LHCN-M2 (cell line): ENCODE measurements around the gene ACTN4. TPM values are rescaled to one million over a fixed set of nuclear protein-coding genes. Genes with fewer than 3 reads are reported as not detected.

Experiments
- DNase-seq: peaks from one replicate; pipeline ENCODE4 v3.0.0-alpha.2; 2012; ENCODE audit warnings: low read depth
- total RNA-seq: library from RNA; depleted of rRNA; stranded (reverse); fragments of >200 nt; gene quantifications from 2 replicates; pipeline ENCODE4 v1.2.3, GENCODE V29; 2014

The ACTN4 gene
- total RNA-seq, 1 experiment from 2014 or later, result 519 TPM

DNA sequence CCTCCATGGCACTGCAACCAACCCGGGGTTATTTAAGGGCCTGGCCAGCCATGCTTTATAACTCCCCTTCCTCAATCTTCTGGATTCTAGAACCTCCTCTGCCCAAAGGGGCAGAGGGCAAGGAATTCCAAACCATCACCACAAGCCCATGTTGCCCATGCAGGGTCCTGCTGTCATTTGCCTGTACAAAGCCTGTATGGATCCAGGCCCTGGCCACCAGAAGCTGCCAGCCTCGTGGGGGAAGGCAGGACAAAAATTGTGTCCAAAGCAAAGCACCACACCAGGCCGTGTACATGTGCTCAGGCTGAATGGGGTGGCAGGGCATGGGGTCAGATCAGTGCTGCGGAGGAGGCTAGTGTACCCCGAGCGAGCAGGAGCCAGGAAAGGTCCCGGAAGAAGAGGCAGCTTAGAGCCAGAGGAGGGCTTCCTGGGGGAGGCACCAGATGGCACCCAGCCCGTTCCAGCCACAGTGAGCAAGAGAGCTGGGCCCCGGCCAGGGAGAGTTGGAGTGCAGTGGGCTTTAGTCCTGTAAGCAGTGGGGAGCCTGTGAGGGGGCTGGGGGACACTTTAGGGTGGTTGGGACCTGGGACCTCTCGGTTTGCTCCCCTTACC lies 61.1 kb downstream of the ACTN4 start:
- DNase-seq, result no peak

DNA sequence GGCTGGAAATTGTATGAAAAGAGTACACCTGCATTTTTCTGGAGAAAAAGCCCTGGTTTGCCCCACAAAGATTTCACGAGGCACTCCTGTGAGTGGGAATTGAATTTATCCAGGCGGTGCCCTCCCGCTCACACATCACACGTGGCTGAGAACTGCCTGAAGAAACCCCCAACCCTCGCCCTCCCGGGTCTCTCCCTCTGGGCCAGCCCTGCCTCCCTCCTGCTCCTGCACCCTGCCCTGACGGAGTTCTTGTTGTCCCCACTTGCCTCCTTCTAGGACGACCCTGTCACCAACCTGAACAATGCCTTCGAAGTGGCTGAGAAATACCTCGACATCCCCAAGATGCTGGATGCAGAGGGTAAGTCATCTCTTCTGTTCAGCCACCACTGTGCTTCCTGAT lies 61.7 kb downstream of the ACTN4 start:
- DNase-seq, result no peak

DNA sequence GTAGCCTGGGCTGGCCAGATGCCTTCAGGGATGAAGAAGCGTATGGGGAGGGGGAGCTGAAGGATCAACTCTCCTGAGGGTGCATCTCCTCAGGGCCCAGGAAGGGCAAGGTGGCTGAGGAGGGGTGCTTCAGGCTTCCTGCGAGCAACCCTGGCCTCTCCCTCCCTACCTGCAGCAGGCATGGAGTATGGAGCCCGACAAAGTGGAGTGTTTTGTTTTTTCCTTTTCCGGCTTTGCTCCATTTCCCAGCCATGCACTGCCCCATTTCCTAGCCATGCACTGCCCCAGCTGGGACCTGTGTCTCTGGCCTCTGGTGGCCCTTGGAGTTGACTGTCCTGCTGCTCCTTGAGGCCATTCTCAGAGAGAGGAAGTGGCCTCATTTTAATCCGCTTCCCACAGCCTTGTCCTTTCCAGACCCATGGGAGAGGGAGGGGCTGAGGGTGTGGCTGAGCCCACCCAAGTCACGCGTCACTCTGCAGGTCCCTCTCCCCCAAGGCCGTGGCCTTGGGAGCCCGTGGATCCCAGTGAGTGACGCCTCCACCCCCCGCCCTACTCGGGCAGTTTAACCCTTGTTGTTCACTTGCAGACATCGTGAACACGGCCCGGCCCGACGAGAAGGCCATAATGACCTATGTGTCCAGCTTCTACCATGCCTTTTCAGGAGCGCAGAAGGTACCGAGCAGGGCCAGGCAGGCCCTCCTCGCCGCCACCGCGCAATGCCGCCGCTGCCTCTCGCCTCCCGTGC lies 62.4 kb downstream of the ACTN4 start:
- no peak for DNase-seq

DNA sequence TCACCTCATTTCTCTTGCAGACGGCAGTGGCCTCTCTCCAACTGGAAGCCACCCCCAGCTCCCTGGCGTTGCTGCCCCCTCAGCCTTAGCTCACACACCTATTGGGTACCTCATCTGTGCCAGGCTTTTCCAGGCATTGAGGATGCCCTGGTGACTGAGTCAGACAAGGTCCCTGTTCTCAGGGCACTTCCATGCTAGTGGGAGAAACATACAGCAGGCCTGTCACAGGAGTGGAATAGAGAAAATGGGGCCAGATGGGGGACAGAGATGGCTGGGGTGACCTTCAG lies 62.9 kb downstream of the ACTN4 start:
- DNase-seq, result no peak

DNA sequence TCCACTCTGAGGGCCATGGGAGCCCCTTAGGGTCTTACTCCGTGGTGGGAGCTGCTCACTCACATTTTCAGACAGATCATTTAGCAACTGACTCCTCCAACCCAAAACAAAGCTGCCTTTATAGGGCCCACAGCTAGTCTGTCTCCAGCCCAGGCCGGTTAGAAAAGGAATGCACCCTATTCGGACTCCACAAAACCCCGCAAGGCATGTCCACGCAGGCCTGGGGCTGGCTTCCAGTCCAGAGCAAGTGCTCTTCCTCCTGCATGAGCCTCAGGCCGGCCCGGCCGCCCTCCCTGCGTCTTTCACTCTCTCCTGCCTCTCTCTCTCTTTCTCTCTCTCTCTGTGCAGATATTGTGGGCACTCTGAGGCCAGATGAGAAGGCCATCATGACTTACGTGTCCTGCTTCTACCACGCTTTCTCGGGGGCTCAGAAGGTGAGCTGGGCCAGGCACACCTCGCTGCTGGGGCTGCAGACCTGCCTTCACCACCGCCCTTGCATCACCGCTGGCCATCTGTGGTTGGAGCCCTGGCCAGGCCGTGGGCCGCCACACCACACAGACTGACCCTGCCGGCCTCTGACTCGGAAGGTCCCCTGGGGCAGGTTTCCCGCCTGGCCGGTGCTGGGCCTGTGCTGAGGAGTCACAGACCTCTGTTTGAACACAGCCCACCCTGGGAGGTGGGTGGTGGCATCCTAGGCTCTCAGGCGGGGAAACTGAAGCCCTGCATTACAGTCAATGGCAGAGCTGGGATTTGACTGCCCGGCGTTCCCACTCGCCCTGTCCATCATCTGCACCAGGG lies 63.7 kb downstream of the ACTN4 start:
- no peak for DNase-seq

DNA sequence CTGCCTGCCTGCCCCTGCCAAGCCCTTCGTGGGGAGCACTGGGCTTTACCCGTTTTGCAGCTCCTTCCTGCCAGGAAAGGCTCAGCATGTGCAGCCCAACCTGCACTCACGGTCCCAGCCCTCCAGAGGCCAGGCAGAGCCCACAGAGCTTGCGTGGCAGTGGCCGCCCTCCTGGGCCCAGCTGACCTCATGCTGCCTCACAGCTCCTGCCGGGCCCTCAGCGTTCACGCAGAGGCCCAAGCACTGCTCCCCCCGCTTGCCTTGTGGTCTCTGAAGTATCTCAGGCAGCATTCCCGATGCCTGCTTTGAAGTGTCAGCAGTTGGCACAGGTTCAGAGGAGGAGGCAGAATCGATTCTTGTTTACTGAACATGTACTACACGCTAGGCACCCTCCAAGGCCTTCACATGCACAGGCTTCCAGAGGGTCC lies 64.3 kb downstream of the ACTN4 start:
- peak; percentile 97 for DNase-seq

DNA sequence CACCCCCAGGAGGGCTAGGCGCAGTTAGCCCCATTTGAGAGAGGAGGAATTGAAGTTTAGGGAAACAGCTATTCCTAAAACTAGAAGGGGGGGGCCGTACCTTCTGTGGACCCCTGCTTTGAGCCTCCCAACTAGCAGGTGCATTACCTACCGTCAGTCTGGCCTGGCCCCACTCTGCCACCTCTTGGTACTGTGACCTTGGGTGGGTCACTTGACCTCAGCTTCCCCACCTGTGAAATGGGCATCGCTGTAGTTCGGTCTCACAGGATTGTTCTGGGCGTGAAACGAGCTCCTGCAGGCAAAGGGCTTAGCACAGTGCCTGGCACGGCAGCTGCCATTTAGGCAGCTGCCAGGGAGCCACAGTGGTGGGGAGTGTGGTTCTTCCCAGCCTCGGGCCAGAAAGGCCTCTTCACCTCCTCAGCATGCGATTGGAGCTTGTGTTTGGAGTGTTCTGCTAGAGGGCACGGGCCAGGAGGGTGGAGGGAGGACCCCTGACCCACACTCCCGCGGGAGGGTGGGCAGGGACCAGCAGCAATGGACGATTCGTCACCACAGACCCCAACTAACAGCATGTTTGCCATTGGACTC lies 64.8 kb downstream of the ACTN4 start:
- DNase-seq, result no peak

DNA sequence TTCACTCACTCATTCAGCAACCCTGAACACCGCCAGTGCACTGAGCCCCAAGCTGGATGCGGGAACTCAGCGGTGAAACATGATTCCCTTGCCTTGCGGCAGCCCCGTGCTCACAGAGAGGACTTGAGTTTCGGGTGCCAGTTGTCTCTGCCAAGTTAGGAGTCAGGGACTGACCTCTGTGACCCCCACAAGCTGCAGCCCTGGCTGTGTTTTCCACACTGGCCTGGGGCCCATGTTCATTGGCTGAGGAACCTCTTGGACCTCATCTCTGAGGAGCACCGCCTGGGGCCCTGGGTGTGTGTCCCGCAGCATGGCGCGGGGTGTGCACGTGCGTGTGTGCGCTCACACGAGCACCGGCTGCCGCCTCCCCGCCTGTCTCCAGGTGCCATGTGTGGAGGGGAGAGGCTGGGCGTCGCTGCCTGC lies 65.8 kb downstream of the ACTN4 start:
- DNase-seq, result no peak

DNA sequence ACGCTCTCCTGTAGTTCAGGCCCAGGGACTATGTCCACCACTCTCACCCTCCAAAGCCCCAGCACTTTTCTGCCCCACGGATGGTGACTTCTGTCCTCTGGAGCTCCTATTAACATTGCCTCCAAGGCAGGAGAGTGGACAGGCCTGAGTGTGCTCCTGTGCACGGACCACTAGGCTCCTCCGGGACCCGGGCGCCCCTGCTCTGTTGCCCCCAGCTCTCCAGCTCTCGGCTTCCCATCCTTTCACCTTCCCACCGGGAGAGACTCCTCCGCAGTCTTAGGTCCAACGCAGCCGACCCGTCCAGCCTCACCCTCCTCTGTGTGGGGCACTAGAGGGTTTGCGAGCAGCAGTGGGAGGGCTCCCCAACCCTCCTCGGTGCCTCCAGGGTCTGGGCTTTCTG lies 66.4 kb downstream of the ACTN4 start:
- no peak for DNase-seq

DNA sequence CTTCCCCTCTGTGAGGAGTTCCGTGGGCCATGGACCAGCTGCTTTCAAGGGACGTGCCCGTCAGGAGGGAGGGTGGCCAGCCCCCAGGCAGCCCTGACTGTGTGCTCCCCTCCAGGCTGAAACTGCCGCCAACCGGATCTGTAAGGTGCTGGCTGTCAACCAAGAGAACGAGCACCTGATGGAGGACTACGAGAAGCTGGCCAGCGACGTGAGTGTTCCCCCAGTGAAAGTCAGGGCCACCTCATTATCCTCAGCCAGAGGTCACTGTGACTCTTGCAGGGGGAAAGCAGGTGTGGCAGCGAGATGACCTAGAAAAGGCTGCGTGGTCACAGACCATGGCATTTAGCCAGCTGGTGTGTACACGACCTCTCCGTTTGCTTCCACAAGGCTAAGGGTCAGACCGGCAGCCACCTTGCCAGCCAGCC lies 66.9 kb downstream of the ACTN4 start:
- DNase-seq, result no peak

DNA sequence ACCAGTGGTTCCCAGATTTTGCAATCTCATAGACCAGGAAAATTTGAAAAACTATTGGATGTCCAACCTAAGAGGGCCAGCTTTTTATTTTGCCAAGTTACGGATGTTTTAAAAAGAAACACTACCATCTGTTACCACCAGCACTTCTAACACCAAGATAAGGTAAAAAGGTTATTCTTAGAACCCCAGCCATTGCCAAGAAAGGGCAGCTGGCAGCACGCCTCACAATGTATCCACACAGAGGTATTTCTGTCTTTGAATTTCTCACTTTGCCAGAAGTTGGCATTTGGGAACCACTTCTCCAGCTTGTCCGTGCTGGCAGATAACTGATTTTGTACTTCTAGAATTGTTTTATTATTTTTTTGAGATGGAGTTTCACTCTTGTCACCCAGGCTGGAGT lies 68.1 kb downstream of the ACTN4 start:
- no peak for DNase-seq

DNA sequence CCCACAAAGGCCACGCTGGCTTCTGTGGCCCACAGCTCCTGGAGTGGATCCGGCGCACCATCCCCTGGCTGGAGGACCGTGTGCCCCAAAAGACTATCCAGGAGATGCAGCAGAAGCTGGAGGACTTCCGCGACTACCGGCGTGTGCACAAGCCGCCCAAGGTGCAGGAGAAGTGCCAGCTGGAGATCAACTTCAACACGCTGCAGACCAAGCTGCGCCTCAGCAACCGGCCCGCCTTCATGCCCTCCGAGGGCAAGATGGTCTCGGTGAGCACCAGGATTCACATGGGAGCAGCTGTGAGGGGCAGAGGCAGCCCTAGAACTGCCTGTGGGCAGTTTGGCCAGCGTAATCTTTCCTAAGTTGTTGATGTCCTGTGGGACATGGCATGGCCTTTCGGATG lies 69.6 kb downstream of the ACTN4 start:
- DNase-seq, result no peak

DNA sequence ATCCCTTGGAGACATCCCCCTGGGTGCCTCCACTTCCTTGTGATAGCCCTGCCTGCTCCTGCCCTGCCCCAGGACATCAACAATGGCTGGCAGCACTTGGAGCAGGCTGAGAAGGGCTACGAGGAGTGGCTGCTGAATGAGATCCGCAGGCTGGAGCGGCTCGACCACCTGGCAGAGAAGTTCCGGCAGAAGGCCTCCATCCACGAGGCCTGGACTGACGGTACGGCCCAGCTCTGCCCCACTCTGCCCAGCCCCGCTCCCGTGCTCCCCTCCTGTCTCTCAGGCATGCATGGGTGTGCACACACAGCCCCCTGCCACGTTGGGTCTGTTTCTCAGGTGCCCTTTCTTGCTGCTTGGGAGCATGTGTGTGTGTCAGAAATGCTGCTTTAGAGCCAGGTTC lies 70.4 kb downstream of the ACTN4 start:
- DNase-seq, result no peak

DNA sequence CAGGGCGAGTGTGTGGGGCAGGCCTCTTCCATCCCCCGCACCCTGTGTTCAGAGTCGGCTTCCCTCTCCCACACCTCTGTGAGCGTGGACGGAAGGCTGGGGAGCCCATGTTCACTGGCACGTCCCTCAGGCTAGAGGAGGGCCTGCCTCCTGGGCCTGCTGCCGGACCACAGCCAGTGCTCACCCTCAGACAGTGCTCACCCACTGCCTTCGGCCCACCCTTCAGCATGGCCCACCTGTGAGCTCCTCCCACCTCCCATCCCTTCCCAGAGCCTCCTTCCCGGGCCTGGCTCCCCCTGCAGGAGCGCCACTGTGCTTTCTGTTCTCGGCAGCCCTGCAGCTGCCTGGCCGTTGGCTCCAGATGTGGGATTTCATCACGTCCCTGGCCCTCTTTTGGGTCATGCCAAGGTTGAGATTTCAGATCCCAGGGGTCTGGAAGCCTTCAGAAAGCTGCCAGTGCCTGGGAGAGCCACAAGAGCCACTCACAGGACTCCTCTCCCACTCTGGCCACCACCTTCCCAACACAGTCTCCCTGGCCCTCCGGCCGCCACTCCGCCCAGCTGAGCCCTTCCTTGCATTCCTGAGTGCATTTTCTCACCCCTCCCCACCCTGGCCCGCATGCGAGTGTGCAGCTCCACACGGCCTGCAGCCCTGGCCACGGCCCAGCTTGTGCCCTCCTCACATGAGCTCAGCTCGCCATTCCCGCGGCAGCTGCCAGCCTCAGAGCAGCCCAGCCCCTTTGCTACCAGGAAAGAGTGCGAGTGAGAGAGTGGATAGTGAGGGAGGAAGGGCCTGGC lies 71.5 kb downstream of the ACTN4 start:
- peak; percentile 94 for DNase-seq

DNA sequence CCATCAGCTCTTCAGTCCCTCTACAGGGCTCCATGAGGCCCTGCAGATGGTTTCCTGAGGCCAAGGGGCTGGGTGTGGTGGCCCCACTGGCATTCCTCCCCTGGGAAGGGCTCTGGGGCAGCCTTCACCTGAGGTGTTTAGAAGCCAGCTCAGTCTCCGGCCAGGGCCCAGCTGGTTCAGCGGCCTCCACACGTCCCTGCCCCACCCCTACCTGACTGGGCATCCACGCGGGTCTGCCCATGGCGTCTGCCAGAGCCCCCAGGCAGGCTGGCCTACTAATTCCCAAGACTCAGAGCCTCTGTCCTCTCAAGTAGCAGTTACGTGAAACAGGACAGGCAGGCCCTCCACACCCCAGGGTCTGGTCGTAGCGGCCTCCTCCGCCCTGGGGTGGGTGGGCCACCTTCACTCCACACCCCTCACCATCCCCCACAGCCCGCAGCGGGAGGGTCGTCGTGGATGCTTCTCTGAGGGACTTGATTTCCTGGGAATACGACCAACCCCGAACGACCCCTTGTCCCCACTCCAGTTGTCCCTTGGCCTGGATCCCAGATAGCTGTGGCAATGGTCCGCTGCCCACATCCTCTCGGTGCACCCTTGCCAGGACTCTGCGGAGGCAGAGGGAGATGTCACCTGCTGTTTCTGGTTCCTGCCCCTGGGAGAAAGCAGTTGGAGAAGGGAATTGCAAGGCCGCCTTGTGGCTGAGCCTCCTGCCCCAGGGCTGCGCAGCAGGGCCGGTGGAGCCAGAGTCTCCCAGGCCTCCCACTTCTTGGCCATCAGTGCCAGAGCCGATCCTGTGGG lies 72.5 kb downstream of the ACTN4 start:
- DNase-seq, result peak; percentile 85

DNA sequence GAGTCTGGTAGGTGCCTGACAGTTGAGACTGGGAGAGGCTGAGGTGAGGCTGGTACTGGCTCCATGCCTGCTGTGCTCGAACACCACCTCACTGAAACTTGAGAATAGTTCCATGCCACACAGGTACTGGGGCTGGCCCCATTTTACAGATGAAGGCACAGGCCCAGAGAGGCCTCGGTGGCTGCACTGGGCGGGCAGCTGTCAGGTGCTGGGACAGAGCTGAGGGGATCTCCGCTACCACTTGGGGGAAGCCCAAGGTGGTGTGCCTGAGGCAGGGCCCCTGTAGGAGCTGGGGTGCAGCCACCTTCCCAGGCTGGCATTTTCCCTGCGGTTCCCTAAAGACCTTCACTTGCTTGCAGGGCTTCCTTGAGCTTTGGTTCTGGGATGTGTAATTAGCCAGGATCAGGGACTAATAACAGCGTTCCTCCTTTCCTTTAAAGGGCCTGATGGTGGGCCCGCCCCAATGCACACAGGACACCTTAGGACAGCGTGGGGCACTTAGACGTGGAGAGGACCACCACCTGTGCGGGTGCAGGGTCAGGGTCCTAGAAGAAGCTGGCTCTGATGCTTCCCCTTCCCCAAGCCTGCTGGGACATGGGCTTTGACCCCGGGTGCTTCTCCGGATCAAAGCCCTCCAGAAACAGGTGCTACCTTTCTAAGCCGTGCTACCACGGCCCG lies 73.2 kb downstream of the ACTN4 start:
- DNase-seq, result no peak

DNA sequence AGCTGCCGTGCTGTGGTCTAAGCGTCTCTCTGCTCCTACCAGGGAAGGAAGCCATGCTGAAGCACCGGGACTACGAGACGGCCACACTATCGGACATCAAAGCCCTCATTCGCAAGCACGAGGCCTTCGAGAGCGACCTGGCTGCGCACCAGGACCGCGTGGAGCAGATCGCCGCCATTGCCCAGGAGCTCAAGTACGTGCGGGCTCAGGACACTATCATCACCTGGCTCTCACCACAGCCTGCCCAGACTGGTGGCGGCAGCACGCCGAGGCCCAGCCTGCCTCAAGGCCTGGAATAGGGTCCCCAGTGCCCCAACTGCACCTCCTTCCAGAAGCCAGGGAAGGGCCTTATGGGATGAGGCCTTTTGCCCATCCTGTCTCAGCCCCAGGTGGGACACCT lies 74.0 kb downstream of the ACTN4 start:
- no peak for DNase-seq

DNA sequence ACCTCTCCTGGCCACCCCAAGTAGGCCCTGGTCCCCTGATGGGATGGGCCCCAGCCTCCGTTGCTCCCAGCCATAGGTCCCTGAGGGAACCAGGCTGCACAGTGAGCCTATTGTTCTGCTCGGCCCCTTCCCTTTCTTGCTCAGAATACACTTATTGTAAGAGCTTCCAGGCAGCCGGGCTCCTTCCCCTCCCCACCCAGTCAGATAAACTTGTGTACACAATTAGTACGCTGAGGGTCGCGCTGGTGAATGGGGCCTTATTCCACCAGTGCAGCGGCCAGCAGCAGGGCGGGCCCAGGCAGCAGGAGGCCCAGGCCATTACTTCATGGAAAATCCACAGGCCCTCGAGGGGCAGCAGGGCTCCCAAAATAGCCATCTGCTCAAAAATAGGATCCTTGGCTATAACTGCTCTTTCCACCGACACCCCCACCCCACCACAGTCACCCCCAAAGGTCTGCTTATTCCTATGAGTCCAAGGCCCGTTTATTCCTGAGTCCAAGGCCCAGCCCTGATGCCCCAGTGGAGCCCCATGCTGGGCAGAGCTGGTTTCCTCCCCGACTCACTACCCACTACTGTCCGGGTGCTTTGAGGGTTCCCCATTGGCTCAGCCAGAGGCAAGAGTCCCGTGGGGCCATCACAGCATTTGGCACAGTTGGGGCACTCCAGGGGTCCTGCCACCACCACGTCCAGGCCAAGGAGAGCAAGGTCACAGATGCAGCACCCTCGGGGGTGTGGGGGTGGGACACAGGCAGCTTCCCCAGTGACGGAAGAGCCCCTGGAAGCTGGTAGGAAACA lies 74.7 kb downstream of the ACTN4 start:
- no peak for DNase-seq

DNA sequence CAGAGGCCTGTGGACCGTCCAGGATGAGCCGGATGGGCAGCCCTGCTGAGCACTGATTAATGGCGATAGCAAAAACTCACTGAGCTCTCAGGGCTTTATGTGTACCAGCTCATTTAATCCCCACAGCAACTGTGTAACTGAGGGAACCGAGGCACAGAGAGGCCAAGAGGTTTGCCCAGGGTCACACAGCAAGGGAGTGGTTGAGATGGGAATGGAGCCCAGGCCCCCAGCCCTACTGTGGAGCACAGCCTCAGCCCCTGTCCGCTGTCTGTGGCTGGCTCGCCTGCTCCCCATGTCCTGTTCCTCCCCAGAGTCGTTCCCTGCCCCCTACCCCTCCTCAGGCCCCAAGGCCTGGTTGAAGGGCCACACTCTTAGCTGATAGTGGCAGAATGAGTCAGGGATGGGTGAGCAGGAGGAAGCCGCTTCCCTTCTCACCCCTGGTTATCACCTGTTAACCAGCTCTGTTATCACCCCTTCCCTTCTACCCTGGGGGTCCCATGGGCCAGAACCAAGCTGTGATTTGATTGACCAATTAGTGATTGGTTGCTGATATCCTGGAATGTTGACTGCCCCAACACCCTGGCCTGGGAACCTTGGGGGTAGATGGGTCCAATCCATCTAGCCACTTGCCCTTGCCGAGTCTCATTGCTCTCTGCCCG lies 75.6 kb downstream of the ACTN4 start:
- no peak for DNase-seq
